ENCODE results near the gene NMT1. TPM values are rescaled to one million over a fixed set of nuclear protein-coding genes. Genes with fewer than 3 reads are reported as not detected.

Gene NMT1
- total RNA-seq, 2 experiments from 2014 or later: 156 to 169 TPM

GRCh38 chr17:45086865-45087503, 25.9 kb downstream of the NMT1 start:
- H3K27me3 Mint-ChIP-seq: no peaks in the 10 kb centered on the region
- DNase-seq (no peak), ATAC-seq (no peak)
- no peak overlapping the region for H3K4me3 Mint-ChIP-seq
- no peaks in the 10 kb centered on the region for H3K9me3 Mint-ChIP-seq
- no peak overlapping the region for H3K27ac Mint-ChIP-seq
- ChIA-PET CTCF (interaction anchor here (1.4 to 6.5 kb wide), 4 partner anchors 9 to 65 kb away, joined by 3 to 31 read pairs (median 7); partner anchors contain the start of gene ACBD4), POLR2A (interaction anchor here (0.7 kb wide), 1 partner anchor 159 kb away, joined by 3 read pairs; no protein-coding TSS in a partner anchor)
- H3K36me3 Mint-ChIP-seq (ENCODE audit: low read depth): peaks cover 35% of the 10 kb centered on the region
- no peak for TF ChIP-seq CTCF (IDR thresholded peaks at IDR 0.05)
- H3K4me1 Mint-ChIP-seq (ENCODE audit: low read depth): peaks cover 2% of the 10 kb centered on the region
- intact Hi-C loops (cut with micrococcal nuclease): no loop called here

GRCh38 chr17:45087504-45087975, 26.4 kb downstream of the NMT1 start:
- no peaks in the 10 kb centered on the region for H3K9me3 Mint-ChIP-seq
- CTCF ChIA-PET: interaction anchor here (1.4 to 6.5 kb wide), 4 partner anchors 8 to 66 kb away, joined by 3 to 31 read pairs (median 7); partner anchors contain the start of gene ACBD4

GRCh38 chr17:45087978-45088377, 26.9 kb downstream of the NMT1 start:
- Mint-ChIP-seq H3K4me1 (ENCODE audit: low read depth) (peaks cover 2% of the 10 kb centered on the region), H3K9me3 (no peaks in the 10 kb centered on the region), H3K4me3 (no peak overlapping the region), H3K27me3 (no peaks in the 10 kb centered on the region), H3K36me3 (ENCODE audit: low read depth) (peaks cover 38% of the 10 kb centered on the region), H3K27ac (no peak overlapping the region)
- intact Hi-C loops (cut with micrococcal nuclease): no loop called here
- TF ChIP-seq CTCF (IDR thresholded peaks at IDR 0.05): no peak
- ChIA-PET CTCF (interaction anchor here (1.4 to 6.5 kb wide), 4 partner anchors 8 to 66 kb away, joined by 3 to 31 read pairs (median 7); partner anchors contain the start of gene ACBD4), POLR2A (no interaction called here)
- DNase-seq: no peak
- no peak for ATAC-seq

More at GRCh38 chr17:45087504-45087975, 26.4 kb downstream of the NMT1 start:
- Mint-ChIP-seq H3K36me3 (ENCODE audit: low read depth) (peaks cover 38% of the 10 kb centered on the region), H3K27ac (no peak overlapping the region), H3K4me1 (ENCODE audit: low read depth) (peaks cover 2% of the 10 kb centered on the region), H3K4me3 (no peak overlapping the region), H3K27me3 (no peaks in the 10 kb centered on the region)
- POLR2A ChIA-PET: interaction anchor here (0.7 kb wide), 1 partner anchor 160 kb away, joined by 3 read pairs; no protein-coding TSS in a partner anchor
- no peak for TF ChIP-seq CTCF (IDR thresholded peaks at IDR 0.05)
- DNase-seq (no peak), ATAC-seq (no peak)
- intact Hi-C loops (cut with micrococcal nuclease): no loop called here

GRCh38 chr17:45088741-45089140, 27.6 kb downstream of the NMT1 start:
- POLR2A ChIA-PET: no interaction called here
- H3K9me3 Mint-ChIP-seq: no peaks in the 10 kb centered on the region

More at GRCh38 chr17:45088741-45089140, 27.6 kb downstream of the NMT1 start:
- peaks cover 40% of the 10 kb centered on the region for H3K36me3 Mint-ChIP-seq (ENCODE audit: low read depth)
- H3K4me1 Mint-ChIP-seq (ENCODE audit: low read depth): peaks cover 2% of the 10 kb centered on the region
- intact Hi-C loops (cut with micrococcal nuclease): no loop called here
- CTCF ChIA-PET: interaction anchor here (0.9 to 6.5 kb wide), 3 partner anchors 10 to 30 kb away, joined by 3 to 31 read pairs (median 3); no protein-coding TSS in a partner anchor
- DNase-seq (no peak), ATAC-seq (no peak)
- no peak overlapping the region for H3K4me3 Mint-ChIP-seq
- TF ChIP-seq CTCF (IDR thresholded peaks at IDR 0.05): no peak
- H3K27me3 Mint-ChIP-seq: no peaks in the 10 kb centered on the region
- no peak overlapping the region for H3K27ac Mint-ChIP-seq

Measured in activated CD8-positive, alpha-beta T cell treated with anti-CD3 and anti-CD28 coated beads for 36 hours (primary cell).